Endodermal cell (in vitro differentiated cells): ENCODE measurements around the gene HNRNPK. TPM values are rescaled to one million over a fixed set of nuclear protein-coding genes. Genes with fewer than 3 reads are reported as not detected.

Experiments used
- DNase-seq: peaks from one replicate; pipeline ENCODE4 v3.0.0-alpha.2; 2017
- H3K27ac ChIP-seq: 2 replicates; pipeline ENCODE4 v1.5.1; 2013; ENCODE audit warnings: mild to moderate bottlenecking, low read depth, low read length, moderate library complexity
- H3K27me3 ChIP-seq: 2 replicates; pipeline ENCODE4 v1.6.1; 2013; ENCODE audit warnings: mild to moderate bottlenecking, low read length, moderate library complexity; ENCODE audit not compliant: insufficient read depth, control insufficient read depth, poor library complexity, severe bottlenecking
- H3K36me3 ChIP-seq: 2 replicates; pipeline ENCODE4 v1.7.0; 2013; ENCODE audit warnings: mild to moderate bottlenecking, low read length, moderate library complexity; ENCODE audit not compliant: control insufficient read depth, insufficient read depth
- H3K4me1 ChIP-seq: one replicate; pipeline ENCODE4 v1.7.0; 2013; ENCODE audit warnings: low read length; ENCODE audit not compliant: control insufficient read depth, insufficient read depth
- H3K4me3 ChIP-seq: 2 replicates; pipeline ENCODE4 v1.5.1; 2013; ENCODE audit warnings: mild to moderate bottlenecking, low read length, moderate library complexity
- H3K9ac ChIP-seq: 2 replicates; pipeline ENCODE4 v1.6.1; 2013; ENCODE audit warnings: mild to moderate bottlenecking, low read length, moderate library complexity; ENCODE audit not compliant: poor library complexity, severe bottlenecking; ENCODE audit errors: extremely low read depth
- H3K9me3 ChIP-seq: 2 replicates; pipeline ENCODE4 v1.6.1; 2013; ENCODE audit warnings: mild to moderate bottlenecking, low read length, moderate library complexity; ENCODE audit not compliant: control insufficient read depth
- H3K27ac Mint-ChIP-seq: 2 replicates; pipeline ENCODE4 v1.8.0; 2020; ENCODE audit warnings: mixed read lengths
- H3K27me3 Mint-ChIP-seq: 2 replicates; pipeline ENCODE4 v1.8.0; 2021; ENCODE audit warnings: mild to moderate bottlenecking, mixed read lengths; ENCODE audit not compliant: insufficient read depth
- H3K36me3 Mint-ChIP-seq: 2 replicates; pipeline ENCODE4 v1.8.0; 2020; ENCODE audit warnings: low read depth, mixed read lengths
- H3K4me1 Mint-ChIP-seq: 2 replicates; pipeline ENCODE4 v1.8.0; 2020; ENCODE audit warnings: mixed read lengths
- H3K4me3 Mint-ChIP-seq: 2 replicates; pipeline ENCODE4 v1.8.0; 2020; ENCODE audit warnings: mild to moderate bottlenecking, moderate library complexity, mixed read lengths
- H3K9me3 Mint-ChIP-seq: 2 replicates; pipeline ENCODE4 v1.8.0; 2020; ENCODE audit warnings: mild to moderate bottlenecking, mixed read lengths
- CTCF ChIP-seq: fragments of 200-600 bp; sonication (generic); conservative IDR thresholded peaks from 2 replicates; pipeline ENCODE4 v1.5.0; 2021; ENCODE audit warnings: antibody characterized with exemption, mild to moderate bottlenecking
- WGBS, 2 experiments: methylation state at CpG; one replicate each; pipeline versions ENCODE4 v1.1.5 to v1.1.7; 2013; ENCODE audit warnings: missing lambda C conversion rate in 2 of 2, mixed read lengths in 1 of 2; ENCODE audit not compliant: insufficient coverage in 1 of 2, insufficient read length in 1 of 2; 5-methylcytosine and 5-hydroxymethylcytosine counted together
- total RNA-seq, 2 donors: library from RNA; stranded (reverse); fragmentation: NEBNext Ultra II Directional in 1 of 2; extraction: Animal tissue kit (Norgen Biotek cat#: 25700) in 1 of 2; gene quantifications; 2 replicates in 1 of 2; 3 replicates in 1 of 2; pipeline ENCODE4 v1.2.1, GENCODE V29; 2021

HNRNPK gene
- total RNA-seq, 2 donors from 2014 or later, result 714 to 780 TPM

DNA sequence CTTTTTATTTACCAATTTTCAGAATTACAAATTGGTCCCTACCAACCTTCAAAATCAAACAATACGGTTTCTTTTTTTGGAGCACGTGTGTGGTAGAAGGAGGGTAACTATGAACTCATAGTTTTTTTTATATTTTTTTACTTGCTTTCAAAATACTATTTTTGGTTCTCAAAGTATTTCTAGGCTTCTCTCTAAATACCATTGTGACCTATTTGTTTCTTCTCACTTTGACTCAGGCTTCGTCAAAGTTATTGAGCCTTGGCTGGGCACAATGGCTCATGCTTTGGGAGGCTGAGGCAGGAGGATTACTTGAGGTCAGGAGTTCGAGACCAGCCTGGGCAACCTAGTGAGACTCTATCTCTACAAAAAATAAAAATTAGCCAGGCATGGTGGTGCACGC is 47.2 kb downstream of the HNRNPK start:
- 94 to 99% methylated on average over 2 to 3 of the region's 5 CpGs for WGBS, 2 experiments
- H3K4me3 ChIP-seq, result no peak overlapping the region
- DNase-seq, result no peak
- no peaks in the 10 kb centered on the region for H3K4me1 ChIP-seq
- Mint-ChIP-seq H3K4me1 (peaks cover 12% of the 10 kb centered on the region), H3K9me3 (no peaks in the 10 kb centered on the region), H3K36me3 (no peaks in the 10 kb centered on the region), H3K27me3 (peaks cover 2% of the 10 kb centered on the region), H3K27ac (no peak overlapping the region), H3K4me3 (no peak overlapping the region)
- H3K9me3 ChIP-seq, result no peaks in the 10 kb centered on the region
- no peak for TF ChIP-seq CTCF
- H3K36me3 ChIP-seq, result no peaks in the 10 kb centered on the region
- no peak overlapping the region for H3K9ac ChIP-seq
- no peak overlapping the region for H3K27ac ChIP-seq
- H3K27me3 ChIP-seq, result no peaks in the 10 kb centered on the region

GRCh38 chr9:83932011-83932410 is 48.0 kb downstream of the HNRNPK start:
- peaks cover 12% of the 10 kb centered on the region for H3K4me1 Mint-ChIP-seq
- Histone ChIP-seq H3K9me3 (no peaks in the 10 kb centered on the region), H3K27ac (no peak overlapping the region), H3K4me1 (no peaks in the 10 kb centered on the region), H3K27me3 (no peaks in the 10 kb centered on the region), H3K4me3 (no peak overlapping the region), H3K36me3 (no peaks in the 10 kb centered on the region), H3K9ac (no peak overlapping the region)
- H3K36me3 Mint-ChIP-seq, result no peaks in the 10 kb centered on the region
- DNase-seq, result no peak
- no peak overlapping the region for H3K4me3 Mint-ChIP-seq
- H3K27ac Mint-ChIP-seq, result no peak overlapping the region
- H3K27me3 Mint-ChIP-seq, result peaks cover 3% of the 10 kb centered on the region
- no peaks in the 10 kb centered on the region for H3K9me3 Mint-ChIP-seq
- WGBS, 2 experiments, result no CpG with 5 or more reads among the region's 2 CpGs
- TF ChIP-seq CTCF, result no peak

DNA sequence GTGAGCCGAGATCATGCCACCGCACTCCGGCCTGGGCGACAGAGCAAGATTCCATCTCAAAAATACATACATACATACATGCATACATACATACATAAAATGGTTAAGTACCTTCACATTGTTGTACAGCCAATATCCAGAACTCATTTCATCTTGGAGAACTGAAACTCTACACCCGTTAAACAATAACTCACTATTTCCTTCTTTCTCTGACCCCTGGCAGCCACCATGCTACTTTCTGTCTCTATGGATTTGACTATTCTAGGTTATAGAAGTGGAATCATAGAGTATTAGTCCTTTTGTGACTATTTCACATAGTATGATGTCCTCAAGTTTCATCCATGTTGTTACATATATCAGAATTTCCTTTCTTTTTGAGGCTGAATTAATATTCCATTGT is 49.1 kb downstream of the HNRNPK start:
- DNase-seq, result no peak
- WGBS, 2 experiments, result 97 to 100% methylated on average over 3 to 5 of the region's 5 CpGs
- no peaks in the 10 kb centered on the region for H3K27me3 ChIP-seq
- peaks cover 3% of the 10 kb centered on the region for H3K27me3 Mint-ChIP-seq
- H3K4me1 ChIP-seq, result no peaks in the 10 kb centered on the region
- H3K4me1 Mint-ChIP-seq, result peaks cover 12% of the 10 kb centered on the region
- no peak overlapping the region for H3K4me3 Mint-ChIP-seq
- H3K9ac ChIP-seq, result no peak overlapping the region
- H3K36me3 ChIP-seq, result no peaks in the 10 kb centered on the region
- no peaks in the 10 kb centered on the region for H3K9me3 ChIP-seq
- TF ChIP-seq CTCF, result no peak
- no peaks in the 10 kb centered on the region for H3K36me3 Mint-ChIP-seq
- H3K27ac ChIP-seq, result no peak overlapping the region
- no peak overlapping the region for H3K4me3 ChIP-seq
- H3K9me3 Mint-ChIP-seq, result no peaks in the 10 kb centered on the region
- no peak overlapping the region for H3K27ac Mint-ChIP-seq
